Ammon's horn (tissue), 1 donor: ENCODE measurements around the gene BLVRB.

Experiments used
- DNase-seq: peaks from one replicate; pipeline ENCODE4 v3.0.0-alpha.2; 2016; ENCODE audit warnings: low spot score

Gene BLVRB

DNA sequence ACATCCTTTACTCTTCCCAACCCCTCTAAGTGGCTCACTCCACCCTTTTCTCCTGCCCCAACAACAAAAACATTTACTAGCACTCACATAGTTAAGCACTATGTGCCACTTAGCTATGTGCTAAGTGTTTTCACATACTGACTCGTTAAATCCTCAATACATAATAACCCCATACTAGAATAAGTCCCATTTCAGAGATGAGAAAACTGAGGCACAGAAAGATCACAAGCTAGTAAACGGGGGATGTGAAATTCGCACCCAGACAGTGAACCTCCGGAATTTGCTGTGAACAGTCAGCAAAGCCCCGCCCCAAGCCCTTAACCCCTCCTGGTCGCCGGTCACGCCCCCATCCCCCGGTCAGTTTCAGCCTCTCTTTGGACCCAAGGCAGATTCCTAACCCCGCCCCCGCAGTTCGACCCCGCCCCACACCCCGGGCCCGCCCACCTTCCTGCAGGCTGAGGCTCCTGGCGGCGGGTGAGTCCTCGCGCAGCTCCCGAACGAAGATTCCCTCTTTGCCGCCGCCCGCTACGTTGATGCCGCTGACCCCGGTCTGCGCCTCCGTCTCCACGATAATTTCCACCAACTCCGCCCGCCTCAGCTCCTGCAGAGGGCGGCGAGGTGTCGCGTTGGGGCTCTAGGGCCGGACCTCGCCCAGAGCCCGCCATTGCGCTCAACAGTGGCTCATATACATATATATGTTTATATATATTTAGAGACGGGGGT is 62.1 kb downstream of the BLVRB start:
- peak; percentile 52 for DNase-seq

DNA sequence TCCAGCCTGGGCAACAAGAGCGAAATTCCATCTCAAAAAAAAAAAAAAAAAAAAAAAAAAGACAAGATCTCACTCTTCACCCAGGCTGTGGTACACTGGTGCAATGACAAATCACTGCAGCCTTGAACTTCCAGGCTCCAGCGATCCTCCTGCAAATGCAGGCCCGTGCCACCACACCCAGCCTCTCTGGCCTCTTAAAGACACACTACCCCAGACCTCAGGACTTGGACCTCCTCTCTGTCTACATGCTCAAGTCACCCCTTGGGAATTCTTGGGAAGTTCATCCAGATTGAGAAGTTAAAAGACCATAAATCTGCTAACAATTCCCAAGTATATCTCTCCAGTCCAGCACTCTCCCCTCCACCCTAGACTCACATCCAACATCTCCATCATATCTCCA is 65.0 kb downstream of the BLVRB start:
- no peak for DNase-seq

- no peak for DNase-seq
Measured at GRCh38 chr19:40398417-40399131, 67.0 kb downstream of the BLVRB start.
